BLaER1 treated with 17β-estradiol and CSF1 and Interleukin-3, amounts not matched to agents 10 nM and 100 nM (cell line): ENCODE measurements around the gene DGKI.

Source experiments
- H3K27ac ChIP-seq, 11 experiments: shearing (Covaris generic); formaldehyde crosslinking; 2 replicates each; pipeline ENCODE4 v1.8.1; 2022
- H3K27me3 ChIP-seq, 11 experiments: shearing (Covaris generic); formaldehyde crosslinking; 2 replicates each; pipeline ENCODE4 v1.8.1; 2022
- H3K36me3 ChIP-seq, 11 experiments: shearing (Covaris generic); formaldehyde crosslinking; 2 replicates each; pipeline ENCODE4 v1.8.1; 2022
- H3K4me1 ChIP-seq, 10 experiments: shearing (Covaris generic); formaldehyde crosslinking; 2 replicates each; pipeline ENCODE4 v1.8.1; 2022
- H3K4me2 ChIP-seq, 11 experiments: shearing (Covaris generic); formaldehyde crosslinking; 2 replicates each; pipeline ENCODE4 v1.8.1; 2022
- H3K4me3 ChIP-seq, 10 experiments: shearing (Covaris generic); formaldehyde crosslinking; 2 replicates each; pipeline ENCODE4 v1.8.1; 2022
- H3K9ac ChIP-seq, 11 experiments: shearing (Covaris generic); formaldehyde crosslinking; 2 replicates each; pipeline ENCODE4 v1.8.1; 2022
- H3K9me3 ChIP-seq, 11 experiments: shearing (Covaris generic); formaldehyde crosslinking; replicated peaks in 1 of 11; 2 replicates each; pipeline ENCODE4 v1.8.1; 2022
- H4K20me1 ChIP-seq, 11 experiments: shearing (Covaris generic); formaldehyde crosslinking; 2 replicates each; pipeline ENCODE4 v1.8.1; 2022
- Cebpa-rat ChIP-seq, 11 experiments: shearing (Covaris generic); IDR thresholded peaks; 2 replicates each; pipeline ENCODE4 v1.8.1; 2022

DGKI gene

DNA sequence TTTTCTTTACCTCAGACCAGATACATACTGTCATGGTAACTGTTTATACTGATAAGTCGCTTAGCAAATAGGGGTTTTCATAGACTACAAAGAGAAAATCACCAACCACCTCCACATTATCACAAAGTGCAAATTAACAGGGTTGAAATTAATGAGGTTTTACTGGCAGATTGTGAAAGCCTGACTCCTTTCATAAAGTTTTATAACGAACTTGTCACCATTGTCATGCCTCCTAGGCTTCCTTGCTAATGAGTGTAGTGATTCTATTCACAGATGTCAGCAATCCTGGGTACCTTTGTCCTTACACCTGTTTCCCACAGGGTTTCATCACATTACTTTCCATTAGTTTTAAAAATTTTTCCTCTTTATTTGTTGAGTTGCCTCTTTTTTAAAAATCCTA, 361.0 kb downstream of the DGKI start:
- no peaks in the 10 kb centered on the region for H3K36me3 ChIP-seq
- no peak for TF ChIP-seq Cebpa-rat (IDR thresholded peaks at IDR 0.05)
- no peaks in the 10 kb centered on the region for H3K27me3 ChIP-seq
- H3K9ac ChIP-seq, result no peak overlapping the region
- H3K27ac ChIP-seq, result no peak overlapping the region
- no peaks in the 10 kb centered on the region for H4K20me1 ChIP-seq
- H3K4me3 ChIP-seq, result no peak overlapping the region
- H3K9me3 ChIP-seq, result 0 out of 22 replicates have a peak, but pooled peaks cover 0 to 4% (median 0%) of the 10 kb centered on the region in 11 experiments
- no peaks in the 10 kb centered on the region for H3K4me1 ChIP-seq
- H3K4me2 ChIP-seq, result no peak overlapping the region

DNA sequence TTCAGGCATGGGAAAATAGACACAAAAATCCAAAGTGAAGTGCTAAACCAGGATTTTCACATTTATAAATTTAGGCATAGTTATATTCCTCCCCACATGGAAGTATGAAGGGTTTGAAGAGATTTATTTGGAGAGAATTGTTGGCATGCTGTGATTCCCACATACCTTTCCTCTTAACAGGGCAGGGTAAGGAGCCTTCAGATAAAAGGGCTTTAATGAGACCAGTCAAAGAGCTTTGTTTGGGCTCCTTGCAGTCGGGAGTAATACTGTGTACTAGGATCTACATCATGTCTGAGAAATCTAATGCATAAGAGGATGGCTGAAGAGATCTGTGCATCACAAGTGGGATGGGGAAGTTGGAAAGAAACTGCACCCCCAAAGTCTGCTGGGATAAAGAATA, 362.4 kb downstream of the DGKI start:
- Histone ChIP-seq H4K20me1 (no peaks in the 10 kb centered on the region), H3K4me1 (no peaks in the 10 kb centered on the region), H3K27ac (no peak overlapping the region), H3K9me3 (0 out of 22 replicates have a peak, but pooled peaks cover 0 to 4% (median 0%) of the 10 kb centered on the region in 11 experiments), H3K9ac (no peak overlapping the region), H3K36me3 (no peaks in the 10 kb centered on the region), H3K4me3 (no peak overlapping the region), H3K27me3 (no peaks in the 10 kb centered on the region), H3K4me2 (no peak overlapping the region)
- no peak for TF ChIP-seq Cebpa-rat (IDR thresholded peaks at IDR 0.05)

DNA sequence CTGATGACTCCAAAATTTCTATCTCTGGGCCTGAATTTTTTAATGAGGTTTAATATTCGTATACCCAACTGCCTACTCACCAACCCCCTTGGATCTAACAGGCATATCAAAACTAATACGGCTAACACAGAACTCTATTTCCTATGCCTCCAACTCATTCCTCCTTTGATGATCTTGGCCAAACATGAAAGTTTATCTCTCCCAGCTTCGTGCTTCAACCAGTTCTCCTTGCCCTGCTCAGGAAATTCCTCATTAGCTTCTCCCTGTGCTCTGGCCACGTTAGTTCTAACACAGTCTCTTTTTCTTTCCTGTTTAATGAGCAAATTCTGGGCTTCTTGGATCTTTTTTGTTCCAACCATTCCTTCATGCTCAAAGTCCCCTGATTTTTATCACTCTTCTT, 364.3 kb downstream of the DGKI start:
- no peaks in the 10 kb centered on the region for H3K27me3 ChIP-seq
- no peak overlapping the region for H3K4me3 ChIP-seq
- H3K9me3 ChIP-seq, result 0 out of 22 replicates have a peak, but pooled peaks cover 0 to 4% (median 0%) of the 10 kb centered on the region in 11 experiments
- H4K20me1 ChIP-seq, result no peaks in the 10 kb centered on the region
- H3K27ac ChIP-seq, result no peak overlapping the region
- H3K4me1 ChIP-seq, result no peaks in the 10 kb centered on the region
- no peak for TF ChIP-seq Cebpa-rat (IDR thresholded peaks at IDR 0.05)
- H3K36me3 ChIP-seq, result no peaks in the 10 kb centered on the region
- no peak overlapping the region for H3K9ac ChIP-seq
- no peak overlapping the region for H3K4me2 ChIP-seq

DNA sequence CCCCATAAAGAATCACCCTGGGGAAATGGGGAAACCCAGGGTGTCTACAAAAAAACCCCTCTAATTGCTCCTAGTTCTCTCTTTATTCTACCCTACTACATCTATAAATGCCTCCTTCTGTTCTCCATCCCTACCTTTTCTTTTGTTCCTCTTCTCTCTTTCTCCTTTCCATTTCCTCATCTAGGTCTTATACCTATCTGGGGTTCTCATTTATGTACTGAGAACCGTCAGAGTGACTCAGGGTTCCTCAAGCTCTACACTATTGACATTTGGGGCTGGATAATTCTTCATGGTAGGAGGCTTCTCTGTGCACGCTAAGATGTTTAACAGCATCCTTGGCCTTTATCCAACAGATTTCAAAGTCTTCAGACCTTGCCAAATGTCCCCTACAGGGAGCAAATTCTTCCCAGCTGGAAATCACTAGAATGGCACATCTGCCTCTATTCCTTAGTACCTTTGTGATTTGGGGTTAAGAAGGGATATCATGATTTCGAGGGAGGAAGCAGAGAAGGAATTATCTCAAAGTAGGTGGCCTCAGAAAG, 365.9 kb downstream of the DGKI start:
- Histone ChIP-seq H4K20me1 (no peaks in the 10 kb centered on the region), H3K9ac (no peak overlapping the region)

DNA sequence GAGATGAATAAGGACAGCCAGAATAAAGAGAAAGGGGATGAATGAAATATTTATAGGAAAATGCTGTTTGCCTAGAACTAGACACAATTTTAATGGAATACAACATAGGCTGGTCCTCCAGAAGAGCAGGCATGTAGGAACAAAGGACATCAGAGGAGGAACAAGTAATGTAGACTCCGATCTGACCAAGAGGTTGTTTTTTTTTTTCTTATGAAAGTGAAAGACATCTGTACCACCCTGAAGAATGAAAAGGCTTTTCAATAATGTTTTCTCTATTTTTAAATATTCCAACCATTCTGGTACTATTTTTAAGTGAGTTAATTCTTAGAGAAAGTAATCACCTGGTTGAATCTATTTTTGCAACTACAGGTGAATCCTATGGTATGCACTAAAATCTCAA, 366.4 kb downstream of the DGKI start:
- no peak overlapping the region for H3K4me2 ChIP-seq
- H3K4me1 ChIP-seq, result peaks cover 0 to 10% (median 0%) of the 10 kb centered on the region in 10 experiments; a peak in 4 of 20 replicates
- no peak overlapping the region for H3K9ac ChIP-seq
- H4K20me1 ChIP-seq, result no peaks in the 10 kb centered on the region
- H3K9me3 ChIP-seq, result 0 out of 22 replicates have a peak, but pooled peaks cover 0 to 4% (median 0%) of the 10 kb centered on the region in 11 experiments
- TF ChIP-seq Cebpa-rat (IDR thresholded peaks at IDR 0.05), result no peak
- H3K36me3 ChIP-seq, result no peaks in the 10 kb centered on the region
- no peak overlapping the region for H3K27ac ChIP-seq
- no peak overlapping the region for H3K4me3 ChIP-seq
- H3K27me3 ChIP-seq, result no peaks in the 10 kb centered on the region

More for the DNA sequence above, 365.9 kb downstream of the DGKI start:
- no peak for TF ChIP-seq Cebpa-rat (IDR thresholded peaks at IDR 0.05)
- Histone ChIP-seq H3K4me2 (no peak overlapping the region), H3K4me3 (no peak overlapping the region), H3K9me3 (0 out of 22 replicates have a peak, but pooled peaks cover 0 to 4% (median 0%) of the 10 kb centered on the region in 11 experiments), H3K4me1 (peaks cover 0 to 10% (median 0%) of the 10 kb centered on the region in 10 experiments; a peak in 4 of 20 replicates), H3K36me3 (no peaks in the 10 kb centered on the region), H3K27ac (no peak overlapping the region), H3K27me3 (no peaks in the 10 kb centered on the region)

DNA sequence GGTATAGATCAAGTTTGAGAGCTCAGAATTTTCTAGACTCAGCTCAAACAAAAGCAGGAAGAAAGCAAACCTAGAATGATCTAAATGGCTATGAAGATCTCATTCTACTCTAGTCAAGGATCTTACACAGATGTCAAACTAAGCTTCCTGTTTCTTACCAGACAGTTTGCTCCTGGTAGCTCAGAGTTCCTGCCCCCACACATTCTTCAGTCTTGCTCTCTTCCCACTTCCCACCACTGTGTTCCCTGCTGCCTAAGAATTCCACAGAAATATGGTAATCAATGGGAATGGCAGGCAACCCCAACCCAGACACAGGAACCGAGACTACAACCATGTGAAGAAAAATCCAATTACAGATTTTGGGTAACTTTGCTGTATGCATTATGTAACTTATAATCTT, 369.8 kb downstream of the DGKI start:
- Histone ChIP-seq H3K9ac (no peak overlapping the region), H3K4me1 (peaks cover 0 to 10% (median 0%) of the 10 kb centered on the region in 10 experiments; a peak in 4 of 20 replicates)
- no peak for TF ChIP-seq Cebpa-rat (IDR thresholded peaks at IDR 0.05)

DNA sequence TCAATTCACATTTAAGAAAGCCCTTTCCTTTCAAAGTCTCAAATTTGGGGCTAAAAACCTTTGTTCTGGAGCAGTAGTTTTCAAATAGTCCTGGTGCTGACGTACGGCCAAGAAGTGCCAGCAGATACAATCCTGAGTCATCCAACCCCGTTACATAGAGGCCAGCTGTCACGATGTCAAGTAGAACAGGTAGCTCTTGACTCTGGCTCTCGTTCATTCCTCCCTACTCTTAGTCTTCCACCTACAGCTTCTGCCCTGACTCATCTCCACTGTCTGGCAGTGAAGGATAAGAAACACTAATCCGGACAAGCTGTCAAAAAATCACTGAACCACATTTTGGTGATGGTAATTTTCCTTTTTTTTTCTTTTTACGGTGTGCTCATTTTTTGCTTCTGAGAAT, 370.8 kb downstream of the DGKI start:
- Histone ChIP-seq H3K9ac (no peak overlapping the region), H3K36me3 (no peaks in the 10 kb centered on the region), H3K27ac (no peak overlapping the region), H3K9me3 (no peaks in the 10 kb centered on the region), H3K4me3 (no peak overlapping the region), H4K20me1 (no peaks in the 10 kb centered on the region), H3K27me3 (no peaks in the 10 kb centered on the region), H3K4me2 (no peak overlapping the region), H3K4me1 (peaks cover 0 to 10% (median 0%) of the 10 kb centered on the region in 10 experiments; a peak in 4 of 20 replicates)
- no peak for TF ChIP-seq Cebpa-rat (IDR thresholded peaks at IDR 0.05)

More for the DNA sequence above, 369.8 kb downstream of the DGKI start:
- H3K4me2 ChIP-seq, result peak overlapping the region in 2 of 11 experiments; percentile 19 to 44; a peak in 1 of 22 replicates
- no peaks in the 10 kb centered on the region for H4K20me1 ChIP-seq
- no peak overlapping the region for H3K27ac ChIP-seq
- H3K27me3 ChIP-seq, result no peaks in the 10 kb centered on the region
- no peaks in the 10 kb centered on the region for H3K9me3 ChIP-seq
- no peak overlapping the region for H3K4me3 ChIP-seq
- H3K36me3 ChIP-seq, result no peaks in the 10 kb centered on the region

DNA sequence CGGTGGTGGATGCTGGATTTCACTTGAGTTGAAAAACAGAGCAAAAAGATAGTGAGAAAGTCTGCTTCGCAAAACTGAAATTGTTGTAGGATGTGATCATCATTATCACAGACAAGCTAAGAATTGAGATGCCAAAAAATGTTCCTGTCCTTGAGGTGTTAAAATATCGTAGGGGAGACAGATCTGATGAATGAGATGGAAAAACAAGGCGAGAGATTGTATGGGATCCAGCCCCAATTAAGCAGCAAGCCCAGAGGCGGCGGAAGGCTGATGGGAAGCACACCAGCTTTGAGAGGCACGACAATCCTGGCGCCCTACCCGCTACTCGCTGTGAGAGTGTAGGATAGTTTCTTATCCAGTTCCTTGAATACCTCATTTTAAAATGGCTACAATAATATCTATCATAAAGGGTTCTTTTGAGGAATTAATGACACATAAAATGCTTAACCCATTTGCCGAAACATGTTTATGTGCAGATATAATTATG, 372.2 kb downstream of the DGKI start:
- H3K4me3 ChIP-seq, result no peak overlapping the region
- no peak overlapping the region for H3K9ac ChIP-seq
- H3K36me3 ChIP-seq, result no peaks in the 10 kb centered on the region
- no peak for TF ChIP-seq Cebpa-rat (IDR thresholded peaks at IDR 0.05)
- no peaks in the 10 kb centered on the region for H3K27me3 ChIP-seq
- no peak overlapping the region for H3K27ac ChIP-seq
- no peaks in the 10 kb centered on the region for H4K20me1 ChIP-seq
- no peaks in the 10 kb centered on the region for H3K9me3 ChIP-seq
- H3K4me2 ChIP-seq, result no peak overlapping the region
- peaks cover 0 to 10% (median 0%) of the 10 kb centered on the region in 10 experiments; a peak in 4 of 20 replicates for H3K4me1 ChIP-seq

DNA sequence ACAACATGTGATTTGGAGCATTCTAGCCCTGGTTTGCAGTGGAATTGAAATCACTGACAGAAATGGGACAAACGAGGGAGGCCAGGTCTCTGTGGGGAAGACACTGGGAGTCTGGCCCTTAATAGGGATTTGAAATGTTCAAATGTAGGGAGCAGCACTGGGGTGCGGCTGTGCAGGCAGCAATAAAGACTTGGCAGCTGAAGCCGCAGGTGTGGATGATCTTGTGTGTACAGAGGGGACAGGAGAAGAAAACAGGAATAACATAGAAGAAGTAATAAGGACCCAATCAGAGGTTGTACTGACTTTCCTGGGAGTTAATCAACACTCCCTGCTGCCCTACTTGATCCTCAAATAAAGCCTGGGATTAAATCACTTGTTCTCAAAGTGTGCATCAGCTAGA, 375.6 kb downstream of the DGKI start:
- no peak overlapping the region for H3K27ac ChIP-seq
- no peak overlapping the region for H3K4me3 ChIP-seq
- no peaks in the 10 kb centered on the region for H3K9me3 ChIP-seq
- H3K9ac ChIP-seq, result no peak overlapping the region
- H3K36me3 ChIP-seq, result no peaks in the 10 kb centered on the region
- no peaks in the 10 kb centered on the region for H3K27me3 ChIP-seq
- no peak overlapping the region for H3K4me2 ChIP-seq
- H4K20me1 ChIP-seq, result no peaks in the 10 kb centered on the region
- no peak for TF ChIP-seq Cebpa-rat (IDR thresholded peaks at IDR 0.05)
- H3K4me1 ChIP-seq, result no peaks in the 10 kb centered on the region

DNA sequence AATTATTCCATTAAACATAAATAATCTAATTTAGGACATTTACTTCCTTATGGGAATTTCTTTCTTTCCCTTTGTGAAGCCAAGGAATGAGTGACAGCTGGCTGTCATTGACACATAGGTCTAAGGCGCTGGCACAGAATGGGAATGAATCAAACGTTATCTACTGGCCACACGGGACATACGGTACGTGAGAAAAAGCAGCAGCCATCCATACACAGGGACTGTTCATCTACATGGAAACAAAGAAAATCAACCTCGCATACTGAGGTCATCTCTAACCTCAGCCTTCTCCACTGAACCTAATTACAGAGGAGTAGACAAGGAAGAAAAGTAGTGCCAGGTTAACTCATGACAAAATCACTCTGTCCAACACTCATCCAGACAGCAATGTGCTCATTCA, 376.9 kb downstream of the DGKI start:
- no peaks in the 10 kb centered on the region for H3K27me3 ChIP-seq
- H3K4me2 ChIP-seq, result no peak overlapping the region
- no peaks in the 10 kb centered on the region for H3K4me1 ChIP-seq

More for the DNA sequence above, 376.9 kb downstream of the DGKI start:
- no peaks in the 10 kb centered on the region for H3K9me3 ChIP-seq
- H3K36me3 ChIP-seq, result no peaks in the 10 kb centered on the region
- no peak for TF ChIP-seq Cebpa-rat (IDR thresholded peaks at IDR 0.05)
- H4K20me1 ChIP-seq, result no peaks in the 10 kb centered on the region
- H3K27ac ChIP-seq, result no peak overlapping the region
- no peak overlapping the region for H3K9ac ChIP-seq
- no peak overlapping the region for H3K4me3 ChIP-seq
